Mucosa of descending colon (tissue), 3 donors: ENCODE results near the gene PCDH19. TPM values are rescaled to one million over a fixed set of nuclear protein-coding genes. Genes with fewer than 3 reads are reported as not detected.

Source experiments
- ATAC-seq: fragments of 200-7000 bp; cut with Tn5 transposase; one replicate; pipeline ENCODE4 v1.9.1; 2020; ENCODE audit warnings: mild to moderate bottlenecking, moderate library complexity
- DNase-seq, 3 donors: peaks; one replicate each; pipeline ENCODE4 v3.0.0-alpha.2; 2020
- H3K36me3 ChIP-seq: fragments of 200-600 bp; one replicate; pipeline ENCODE4 v1.8.0; 2021; ENCODE audit warnings: low read depth, mild to moderate bottlenecking
- H3K4me1 ChIP-seq: fragments of 200-600 bp; one replicate; pipeline ENCODE4 v1.8.0; 2021; ENCODE audit warnings: low read depth, mild to moderate bottlenecking
- H3K4me3 ChIP-seq: fragments of 200-600 bp; one replicate; pipeline ENCODE4 v1.8.0; 2021; ENCODE audit warnings: mild to moderate bottlenecking
- H3K9me3 ChIP-seq: fragments of 200-600 bp; one replicate; pipeline ENCODE4 v1.8.0; 2021; ENCODE audit warnings: mild to moderate bottlenecking
- CTCF ChIP-seq: fragments of 200-600 bp; IDR thresholded peaks from one replicate; pipeline ENCODE4 v1.8.0; 2022; ENCODE audit warnings: antibody characterized with exemption, mild to moderate bottlenecking
- intact Hi-C, 2 donors: fragments of 100-400 bp; cut with DNase I in 1 of 2; cut with micrococcal nuclease in 1 of 2; formaldehyde crosslinking; loops; one replicate each; pipeline versions ENCODE4 v1.11.0 to v1.11.1; 2022; cut with DNase I, micrococcal nuclease
- total RNA-seq, 3 donors: library from RNA; stranded (reverse); fragmentation: NEBNext Ultra II Directional in 2 of 3; extraction: Animal tissue kit (Norgen Biotek cat#: 25700) in 2 of 3; gene quantifications; one replicate each; pipeline versions ENCODE4 v1.2.1 to v1.2.4, GENCODE V29; 2021 to 2023
- donor health status: DM: no; HTN: no; CAD: no; lungs with moderate emphysema.
- donor health status: DM: no; HTN: no; CAD: no.
- donor health status: DM: no; HTN: yes; CAD: no.

The PCDH19 gene
- total RNA-seq, 3 donors from 2014 or later = 1.0 to 2.0 (median 1.7) TPM

DNA sequence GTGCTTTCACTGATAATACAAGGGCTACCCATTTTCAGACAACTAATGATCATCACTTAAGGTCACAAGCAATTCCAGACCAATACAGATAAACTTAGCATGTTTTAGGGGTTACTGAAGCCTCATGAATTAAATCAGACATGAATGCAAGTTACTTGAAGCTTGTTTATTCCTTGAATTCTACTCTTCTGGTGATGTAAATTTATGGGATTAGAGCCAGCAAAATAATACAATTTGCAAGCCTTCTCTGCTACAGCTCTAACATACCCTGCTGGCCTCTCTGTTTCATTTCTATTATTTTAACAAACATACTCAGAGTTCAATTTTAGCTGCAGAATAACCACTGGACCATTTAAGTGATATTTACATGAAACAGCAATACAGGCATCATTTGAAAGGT lies 60.7 kb downstream of the PCDH19 start:
- DNase-seq (no peak), ATAC-seq (no peak)
- Histone ChIP-seq H3K4me1 (no peaks in the 10 kb centered on the region), H3K4me3 (no peak overlapping the region), H3K9me3 (no peaks in the 10 kb centered on the region), H3K36me3 (no peaks in the 10 kb centered on the region)
- intact Hi-C loops = no loop called here
- TF ChIP-seq CTCF = no peak

DNA sequence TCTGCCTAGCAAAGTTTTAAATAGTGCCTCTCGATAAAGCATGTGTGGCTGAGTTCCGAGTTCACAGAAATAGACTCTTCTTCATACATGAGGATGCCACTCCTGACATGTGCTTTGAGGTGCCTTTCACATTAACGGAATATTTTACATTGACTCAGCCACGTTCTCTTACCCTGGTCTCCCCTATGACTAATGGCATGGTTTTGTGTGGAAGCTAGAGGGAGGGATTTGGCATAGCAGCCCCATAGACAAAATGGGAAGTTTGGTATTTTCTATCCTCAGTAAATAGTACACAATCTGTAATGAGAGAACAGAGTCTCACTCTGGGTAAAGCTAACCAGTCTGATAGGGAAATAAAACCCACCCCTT lies 68.9 kb downstream of the PCDH19 start:
- Histone ChIP-seq H3K4me3 (no peak overlapping the region), H3K9me3 (no peaks in the 10 kb centered on the region), H3K36me3 (no peaks in the 10 kb centered on the region), H3K4me1 (no peaks in the 10 kb centered on the region)
- ATAC-seq (no peak), DNase-seq (no peak)
- intact Hi-C loops = no loop called here
- TF ChIP-seq CTCF = no peak

DNA sequence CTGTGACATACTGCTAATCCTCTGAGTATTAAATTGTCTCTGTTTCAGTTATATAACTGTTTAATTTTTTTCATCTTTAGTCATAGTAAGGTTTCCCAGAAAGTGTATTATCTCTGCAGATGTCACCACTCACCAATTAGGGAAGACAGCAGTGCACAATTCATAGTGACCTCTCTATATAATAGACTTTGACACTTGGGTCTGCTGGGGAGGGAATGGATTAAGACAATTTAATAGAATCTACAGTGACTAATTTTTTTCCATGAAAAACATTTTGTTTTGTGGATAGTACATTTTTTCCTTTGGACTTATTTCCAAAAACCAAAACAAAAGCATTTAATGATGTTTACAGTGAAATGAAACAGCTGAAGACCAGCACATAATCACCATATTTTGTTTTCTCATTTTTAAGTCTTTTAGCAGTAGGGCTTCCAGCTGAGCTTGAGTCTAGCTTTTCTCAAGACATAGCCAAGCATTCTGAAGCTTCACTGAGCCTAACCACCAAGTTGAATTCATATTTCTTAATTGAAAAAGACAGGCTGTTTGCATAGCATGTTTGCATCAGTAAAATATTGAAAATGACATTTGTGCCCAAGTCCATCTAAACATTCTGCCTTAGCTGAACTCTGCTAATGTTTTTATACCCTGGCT lies 69.5 kb downstream of the PCDH19 start:
- intact Hi-C loops = no loop called here
- no peak for TF ChIP-seq CTCF
- DNase-seq = no peak

GRCh38 chrX:100328351-100328750 lies 81.7 kb downstream of the PCDH19 start:
- intact Hi-C loops = no loop called here
- Histone ChIP-seq H3K4me3 (no peak overlapping the region), H3K9me3 (no peaks in the 10 kb centered on the region), H3K4me1 (no peaks in the 10 kb centered on the region), H3K36me3 (no peaks in the 10 kb centered on the region)
- TF ChIP-seq CTCF = no peak
- ATAC-seq = no peak
- no peak for DNase-seq

More for the DNA sequence above, 69.5 kb downstream of the PCDH19 start:
- no peaks in the 10 kb centered on the region for H3K9me3 ChIP-seq
- no peak for ATAC-seq
- H3K4me3 ChIP-seq = no peak overlapping the region
- H3K4me1 ChIP-seq = no peaks in the 10 kb centered on the region
- H3K36me3 ChIP-seq = no peaks in the 10 kb centered on the region

- Histone ChIP-seq H3K4me3 (no peak overlapping the region), H3K36me3 (no peaks in the 10 kb centered on the region), H3K9me3 (no peaks in the 10 kb centered on the region), H3K4me1 (no peaks in the 10 kb centered on the region)
- intact Hi-C loops = no loop called here
- ATAC-seq (no peak), DNase-seq (peak in 1 of 3 donors; percentile 1)
- TF ChIP-seq CTCF = no peak
These were observed 90.4 kb downstream of the PCDH19 start for GRCh38 chrX:100319716-100320115.

- no peaks in the 10 kb centered on the region for H3K9me3 ChIP-seq
- H3K4me3 ChIP-seq = no peak overlapping the region
- DNase-seq (no peak), ATAC-seq (no peak)
- H3K36me3 ChIP-seq = no peaks in the 10 kb centered on the region
- intact Hi-C loops = no loop called here
- no peak for TF ChIP-seq CTCF
- no peaks in the 10 kb centered on the region for H3K4me1 ChIP-seq
These were observed 93.1 kb downstream of the PCDH19 start for GRCh38 chrX:100316987-100317386.
